H1 (cell line): ENCODE results near the gene SMARCAL1. TPM values are rescaled to one million over a fixed set of nuclear protein-coding genes. Genes with fewer than 3 reads are reported as not detected.

Source experiments
- CBX8 ChIP-seq: fragments of 300-800, 300-1000 bp; sonication (generic); IDR thresholded peaks from 2 replicates; pipeline ENCODE4 v1.7.1; 2016; ENCODE audit warnings: low read depth, low read length, borderline replicate concordance
- CTBP2 ChIP-seq: IDR thresholded peaks from 2 replicates; pipeline ENCODE4 v1.7.0; 2011; ENCODE audit warnings: borderline replicate concordance, mild to moderate bottlenecking, moderate library complexity, mixed read lengths, low read length; ENCODE audit not compliant: insufficient read depth, insufficient read length
- KDM4A ChIP-seq: IDR thresholded peaks from one replicate; pipeline ENCODE4 v1.7.1; 2012; ENCODE audit warnings: low read depth, mild to moderate bottlenecking, moderate library complexity, low read length, inconsistent platforms; ENCODE audit not compliant: severe bottlenecking
- POLR2AphosphoS5 ChIP-seq: IDR thresholded peaks from 2 replicates; pipeline ENCODE4 v1.6.1; 2011; ENCODE audit warnings: low read depth, low read length
- SP4 ChIP-seq: IDR thresholded peaks from 2 replicates; pipeline ENCODE4 v1.6.1; 2012; ENCODE audit warnings: low read length, inconsistent platforms
- USF2 ChIP-seq: IDR thresholded peaks from 2 replicates; pipeline ENCODE4 v1.6.1; 2011; ENCODE audit warnings: low read length, improper control_type of control experiment
- YY1 ChIP-seq: IDR thresholded peaks from 2 replicates; pipeline ENCODE4 v1.6.1; 2011; ENCODE audit warnings: low read depth, mild to moderate bottlenecking, low read length
- polyA plus RNA-seq, 7 experiments: library from polyadenylated mRNA; depleted of rRNA in 3 of 7; stranded (reverse) in 5 of 7; unstranded in 2 of 7; fragments of >200 nt in 5 of 7; fragments of 200-250 nt in 2 of 7; gene quantifications; 1 replicate in 5 of 7; 2 replicates in 1 of 7; 4 replicates in 1 of 7; pipeline versions ENCODE4 v1.2.1 to v1.2.3, GENCODE V29; 2011 to 2013; ENCODE audit warnings: missing spikeins in 2 of 7, mixed read lengths in 2 of 7
- total RNA-seq: library from RNA; stranded (reverse); fragmentation: NEBNext Ultra II Directional; extraction: Animal tissue kit (Norgen Biotek cat#: 25700); gene quantifications from 2 replicates; pipeline ENCODE4 v1.2.1, GENCODE V29; 2021

Gene SMARCAL1
- total and polyA plus RNA-seq, 2 of the 8 experiments (the other 6 are each of a cell fraction or from before 2014, with no cell fraction given), result 17.6 to 17.9 TPM

- TF ChIP-seq USF2 (no peak), CBX8 (no peak), KDM4A (peak; percentile 39), SP4 (peak; percentile 74), POLR2AphosphoS5 (peak; percentile 100), CTBP2 (no peak), YY1 (peak; percentile 54)
- TF ChIP-seq, all 59 proteins: peak for 25
These were observed 86.4 kb downstream of the SMARCAL1 start, which contains the start of gene RPL37A (continued) for GRCh38 chr2:216498379-216499352.
